Measurements from ENCODE around the gene CLEC2L.

The CLEC2L gene

GRCh38 chr7:139521439-139521838 is 2.0 kb upstream of the CLEC2L start:
- FAIRE-seq (no peak), DNase-seq (ENCODE audit: extremely low spot score, insufficient read length, low read depth) (no peak)

- FAIRE-seq (no peak), DNase-seq (ENCODE audit: extremely low spot score, insufficient read length, low read depth) (no peak)
Observed at GRCh38 chr7:139522830-139523198, 671 bp upstream of the CLEC2L start.

GRCh38 chr7:139523968-139524815 is 707 bp downstream of the CLEC2L start:
- FAIRE-seq (no peak), DNase-seq (ENCODE audit: extremely low spot score, insufficient read length, low read depth) (no peak)

GRCh38 chr7:139525239-139525638 is 1.8 kb downstream of the CLEC2L start:
- no peak for DNase-seq (ENCODE audit: extremely low spot score, insufficient read length, low read depth)
- no peak for FAIRE-seq

GRCh38 chr7:139525750-139526149 is 2.3 kb downstream of the CLEC2L start:
- FAIRE-seq (no peak), DNase-seq (ENCODE audit: extremely low spot score, insufficient read length, low read depth) (no peak)

- FAIRE-seq (no peak), DNase-seq (ENCODE audit: extremely low spot score, insufficient read length, low read depth) (no peak)
Observed at GRCh38 chr7:139526578-139527544, 3.4 kb downstream of the CLEC2L start.

- FAIRE-seq (no peak), DNase-seq (ENCODE audit: extremely low spot score, insufficient read length, low read depth) (no peak)
Observed at GRCh38 chr7:139531094-139531493, 7.6 kb downstream of the CLEC2L start.

- FAIRE-seq (no peak), DNase-seq (ENCODE audit: extremely low spot score, insufficient read length, low read depth) (no peak)
Observed at GRCh38 chr7:139532636-139533155, 9.2 kb downstream of the CLEC2L start.

GRCh38 chr7:139534096-139534495 is 10.6 kb downstream of the CLEC2L start:
- no peak for FAIRE-seq

GRCh38 chr7:139534966-139535651 is 11.6 kb downstream of the CLEC2L start:
- FAIRE-seq (no peak), DNase-seq (ENCODE audit: extremely low spot score, insufficient read length, low read depth) (no peak)

More at GRCh38 chr7:139534096-139534495, 10.6 kb downstream of the CLEC2L start:
- DNase-seq (ENCODE audit: extremely low spot score, insufficient read length, low read depth): no peak

- FAIRE-seq: no peak
Observed at GRCh38 chr7:139536152-139536551, 12.7 kb downstream of the CLEC2L start.

GRCh38 chr7:139538881-139539635 is 15.6 kb downstream of the CLEC2L start:
- FAIRE-seq (no peak), DNase-seq (ENCODE audit: extremely low spot score, insufficient read length, low read depth) (no peak)

More at GRCh38 chr7:139536152-139536551, 12.7 kb downstream of the CLEC2L start:
- no peak for DNase-seq (ENCODE audit: extremely low spot score, insufficient read length, low read depth)

- DNase-seq (ENCODE audit: extremely low spot score, insufficient read length, low read depth): no peak
- FAIRE-seq: no peak
Observed at GRCh38 chr7:139540203-139540602, 16.7 kb downstream of the CLEC2L start.

- DNase-seq (ENCODE audit: extremely low spot score, insufficient read length, low read depth): no peak
- no peak for FAIRE-seq
Observed at GRCh38 chr7:139541600-139542307, 18.3 kb downstream of the CLEC2L start.

- DNase-seq (ENCODE audit: extremely low spot score, insufficient read length, low read depth): no peak
- no peak for FAIRE-seq
Observed at GRCh38 chr7:139542308-139543151, 19.0 kb downstream of the CLEC2L start.

GRCh38 chr7:139543801-139544603 is 20.5 kb downstream of the CLEC2L start:
- DNase-seq (ENCODE audit: extremely low spot score, insufficient read length, low read depth): no peak
- FAIRE-seq: no peak

GRCh38 chr7:139544645-139545044 is 21.2 kb downstream of the CLEC2L start:
- FAIRE-seq (no peak), DNase-seq (ENCODE audit: extremely low spot score, insufficient read length, low read depth) (no peak)
